ENCODE results near the gene TIGIT. TPM values are rescaled to one million over a fixed set of nuclear protein-coding genes. Genes with fewer than 3 reads are reported as not detected.

Gene TIGIT
- total RNA-seq, 3 donors from 2014 or later (not counting 1 experiment from before 2014, with no cell fraction given) = 24.9 to 52.3 (median 43.9) TPM

GRCh38 chr3:114329823-114330222 lies 36.0 kb downstream of the TIGIT start:
- intact Hi-C loops (cut with micrococcal nuclease) = no loop called here
- Mint-ChIP-seq H3K4me3 (no peak overlapping the region), H3K27me3 (ENCODE audit: low read depth in 2 of 2) (no peaks in the 10 kb centered on the region), H3K9me3 (no peaks in the 10 kb centered on the region), H3K4me1 (peaks cover 34 to 55% of the 10 kb centered on the region in 2 donors), H3K36me3 (no peaks in the 10 kb centered on the region), H3K27ac (no peak overlapping the region)
- Histone ChIP-seq H3K4me3 (ENCODE audit: low read length) (no peak overlapping the region), H3K27ac (ENCODE audit: low read length) (no peak overlapping the region), H3K36me3 (ENCODE audit: control insufficient read depth, insufficient read depth, low read length) (no peaks in the 10 kb centered on the region), H3K4me1 (ENCODE audit: control insufficient read depth, insufficient read depth, low read length) (peaks cover 4% of the 10 kb centered on the region), H3K27me3 (ENCODE audit: control insufficient read depth, insufficient read depth, low read length) (no peaks in the 10 kb centered on the region), H3K9me3 (ENCODE audit: control insufficient read depth, insufficient read depth, low read length) (no peaks in the 10 kb centered on the region)
- no peak for DNase-seq
- no peak for ATAC-seq
- TF ChIP-seq, protein P1, sequence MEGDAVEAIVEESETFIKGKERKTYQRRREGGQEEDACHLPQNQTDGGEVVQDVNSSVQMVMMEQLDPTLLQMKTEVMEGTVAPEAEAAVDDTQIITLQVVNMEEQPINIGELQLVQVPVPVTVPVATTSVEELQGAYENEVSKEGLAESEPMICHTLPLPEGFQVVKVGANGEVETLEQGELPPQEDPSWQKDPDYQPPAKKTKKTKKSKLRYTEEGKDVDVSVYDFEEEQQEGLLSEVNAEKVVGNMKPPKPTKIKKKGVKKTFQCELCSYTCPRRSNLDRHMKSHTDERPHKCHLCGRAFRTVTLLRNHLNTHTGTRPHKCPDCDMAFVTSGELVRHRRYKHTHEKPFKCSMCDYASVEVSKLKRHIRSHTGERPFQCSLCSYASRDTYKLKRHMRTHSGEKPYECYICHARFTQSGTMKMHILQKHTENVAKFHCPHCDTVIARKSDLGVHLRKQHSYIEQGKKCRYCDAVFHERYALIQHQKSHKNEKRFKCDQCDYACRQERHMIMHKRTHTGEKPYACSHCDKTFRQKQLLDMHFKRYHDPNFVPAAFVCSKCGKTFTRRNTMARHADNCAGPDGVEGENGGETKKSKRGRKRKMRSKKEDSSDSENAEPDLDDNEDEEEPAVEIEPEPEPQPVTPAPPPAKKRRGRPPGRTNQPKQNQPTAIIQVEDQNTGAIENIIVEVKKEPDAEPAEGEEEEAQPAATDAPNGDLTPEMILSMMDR (IDR thresholded peaks at IDR 0.05) = no peak
- WGBS (ENCODE audit: insufficient coverage) = 89% methylated on average over 2 of the region's 2 CpGs

DNA sequence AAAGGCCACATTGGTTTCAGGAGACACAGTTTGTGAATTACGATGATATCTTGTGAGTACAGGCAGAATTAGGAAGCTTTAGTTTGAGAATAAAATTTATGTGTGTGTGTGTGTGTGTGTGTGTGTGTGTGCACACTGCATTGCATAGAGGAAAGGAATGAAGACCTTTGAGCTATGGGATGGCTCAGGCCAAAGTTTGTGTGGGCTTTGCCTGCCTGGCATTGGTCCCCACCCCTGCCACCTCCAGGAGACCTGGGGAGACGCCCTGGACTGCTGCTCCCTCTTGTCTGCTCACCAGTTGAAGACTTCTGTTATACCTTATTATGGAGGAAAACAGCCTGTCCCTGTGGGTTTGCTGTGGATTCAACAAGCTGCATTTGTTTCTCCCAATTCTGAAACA lies 37.2 kb downstream of the TIGIT start:
- Mint-ChIP-seq H3K4me3 (no peak overlapping the region), H3K27me3 (ENCODE audit: low read depth in 2 of 2) (no peaks in the 10 kb centered on the region), H3K9me3 (no peaks in the 10 kb centered on the region), H3K36me3 (no peaks in the 10 kb centered on the region), H3K27ac (no peak overlapping the region), H3K4me1 (peaks cover 33 to 58% of the 10 kb centered on the region in 2 donors)
- DNase-seq = no peak
- no peaks in the 10 kb centered on the region for H3K9me3 ChIP-seq (ENCODE audit: control insufficient read depth, insufficient read depth, low read length)
- H3K4me1 ChIP-seq (ENCODE audit: control insufficient read depth, insufficient read depth, low read length) = peaks cover 4% of the 10 kb centered on the region
- H3K36me3 ChIP-seq (ENCODE audit: control insufficient read depth, insufficient read depth, low read length) = no peaks in the 10 kb centered on the region
- intact Hi-C loops (cut with micrococcal nuclease) = no loop called here
- H3K4me3 ChIP-seq (ENCODE audit: low read length) = no peak overlapping the region
- ATAC-seq = peak in 1 of 3 donors; percentile 31
- no peak overlapping the region for H3K27ac ChIP-seq (ENCODE audit: low read length)
- TF ChIP-seq, protein P1 (IDR thresholded peaks at IDR 0.05) = no peak
- 96% methylated on average over 2 of the region's 2 CpGs for WGBS (ENCODE audit: insufficient coverage)
- H3K27me3 ChIP-seq (ENCODE audit: control insufficient read depth, insufficient read depth, low read length) = no peaks in the 10 kb centered on the region

GRCh38 chr3:114331710-114332109 lies 37.9 kb downstream of the TIGIT start:
- peaks cover 32 to 62% of the 10 kb centered on the region in 2 donors for H3K4me1 Mint-ChIP-seq
- H3K27me3 Mint-ChIP-seq (ENCODE audit: low read depth in 2 of 2) = no peaks in the 10 kb centered on the region
- Histone ChIP-seq H3K27ac (ENCODE audit: low read length) (no peak overlapping the region), H3K4me1 (ENCODE audit: control insufficient read depth, insufficient read depth, low read length) (peaks cover 4% of the 10 kb centered on the region), H3K27me3 (ENCODE audit: control insufficient read depth, insufficient read depth, low read length) (no peaks in the 10 kb centered on the region), H3K9me3 (ENCODE audit: control insufficient read depth, insufficient read depth, low read length) (no peaks in the 10 kb centered on the region), H3K4me3 (ENCODE audit: low read length) (no peak overlapping the region), H3K36me3 (ENCODE audit: control insufficient read depth, insufficient read depth, low read length) (no peaks in the 10 kb centered on the region)
- intact Hi-C loops (cut with micrococcal nuclease) = no loop called here
- TF ChIP-seq, protein P1 (IDR thresholded peaks at IDR 0.05) = no peak
- no peak for ATAC-seq
- 96% methylated on average over 2 of the region's 3 CpGs for WGBS (ENCODE audit: insufficient coverage)
- H3K9me3 Mint-ChIP-seq = no peaks in the 10 kb centered on the region
- no peak for DNase-seq
- H3K36me3 Mint-ChIP-seq = no peaks in the 10 kb centered on the region
- peak overlapping the region; percentile 68 to 78 for H3K27ac Mint-ChIP-seq
- no peak overlapping the region for H3K4me3 Mint-ChIP-seq
